PFSK-1 (cell line): Measurements from ENCODE around the gene HRH1.

Experiments used
- SIN3A ChIP-seq: IDR thresholded peaks from 2 replicates; pipeline ENCODE4 v1.6.1; 2012; ENCODE audit warnings: mild to moderate bottlenecking, low read length, moderate library complexity, borderline replicate concordance; ENCODE audit not compliant: insufficient read depth
- TF ChIP-seq, protein P1 (sequence below), 2 experiments: IDR thresholded peaks; 2 replicates each; pipeline versions ENCODE4 v1.6.1 to v1.8.0; 2011 to 2012; ENCODE audit warnings: low read depth in 2 of 2, low read length in 2 of 2, control low read depth in 1 of 2, inconsistent platforms in 1 of 2, mild to moderate bottlenecking in 1 of 2, moderate library complexity in 1 of 2; ENCODE audit not compliant: insufficient read depth in 1 of 2

DNA sequence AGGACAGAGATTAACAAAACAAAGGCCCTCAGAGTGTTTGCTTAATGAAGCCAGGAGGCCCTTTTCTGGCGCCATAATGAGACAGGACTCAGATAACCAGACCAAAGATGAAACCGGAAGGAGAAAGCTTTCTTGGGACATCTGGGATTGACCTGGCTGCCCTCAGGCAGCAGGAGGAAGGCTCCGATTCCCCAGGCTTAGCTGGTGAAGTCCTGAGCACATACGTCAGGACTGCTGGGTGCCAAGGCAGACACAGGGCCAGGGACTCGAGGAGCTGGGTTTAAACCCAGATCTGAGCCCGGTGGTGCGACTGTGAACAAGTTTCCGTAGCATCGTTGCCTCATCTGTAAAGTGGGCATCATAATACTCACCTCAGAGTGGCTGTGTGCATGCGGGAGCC, 36.7 kb upstream of the HRH1 start:
- TF ChIP-seq, protein P1, sequence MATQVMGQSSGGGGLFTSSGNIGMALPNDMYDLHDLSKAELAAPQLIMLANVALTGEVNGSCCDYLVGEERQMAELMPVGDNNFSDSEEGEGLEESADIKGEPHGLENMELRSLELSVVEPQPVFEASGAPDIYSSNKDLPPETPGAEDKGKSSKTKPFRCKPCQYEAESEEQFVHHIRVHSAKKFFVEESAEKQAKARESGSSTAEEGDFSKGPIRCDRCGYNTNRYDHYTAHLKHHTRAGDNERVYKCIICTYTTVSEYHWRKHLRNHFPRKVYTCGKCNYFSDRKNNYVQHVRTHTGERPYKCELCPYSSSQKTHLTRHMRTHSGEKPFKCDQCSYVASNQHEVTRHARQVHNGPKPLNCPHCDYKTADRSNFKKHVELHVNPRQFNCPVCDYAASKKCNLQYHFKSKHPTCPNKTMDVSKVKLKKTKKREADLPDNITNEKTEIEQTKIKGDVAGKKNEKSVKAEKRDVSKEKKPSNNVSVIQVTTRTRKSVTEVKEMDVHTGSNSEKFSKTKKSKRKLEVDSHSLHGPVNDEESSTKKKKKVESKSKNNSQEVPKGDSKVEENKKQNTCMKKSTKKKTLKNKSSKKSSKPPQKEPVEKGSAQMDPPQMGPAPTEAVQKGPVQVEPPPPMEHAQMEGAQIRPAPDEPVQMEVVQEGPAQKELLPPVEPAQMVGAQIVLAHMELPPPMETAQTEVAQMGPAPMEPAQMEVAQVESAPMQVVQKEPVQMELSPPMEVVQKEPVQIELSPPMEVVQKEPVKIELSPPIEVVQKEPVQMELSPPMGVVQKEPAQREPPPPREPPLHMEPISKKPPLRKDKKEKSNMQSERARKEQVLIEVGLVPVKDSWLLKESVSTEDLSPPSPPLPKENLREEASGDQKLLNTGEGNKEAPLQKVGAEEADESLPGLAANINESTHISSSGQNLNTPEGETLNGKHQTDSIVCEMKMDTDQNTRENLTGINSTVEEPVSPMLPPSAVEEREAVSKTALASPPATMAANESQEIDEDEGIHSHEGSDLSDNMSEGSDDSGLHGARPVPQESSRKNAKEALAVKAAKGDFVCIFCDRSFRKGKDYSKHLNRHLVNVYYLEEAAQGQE (IDR thresholded peaks at IDR 0.05; ENCODE audit: insufficient read depth in 1 of 2, low read depth in 2 of 2, low read length in 2 of 2) = no peak
- no peak for TF ChIP-seq SIN3A
